SK-N-SH (cell line): ENCODE results near the gene BOK. TPM values are rescaled to one million over a fixed set of nuclear protein-coding genes. Genes with fewer than 3 reads are reported as not detected.
"Not testable (repeated sequence)": the region's sequence is repeated elsewhere in the genome, so short reads cannot be mapped to it uniquely, and the experiment has no call there.

Experiments
- CTCF ChIA-PET: fragments of 300-600, 350-600 bp; formaldehyde crosslinking; extraction: SDS; loops from one replicate; lab custom pipeline; 2021; lab: Yijun Ruan, JAX
- POLR2A ChIA-PET: fragments of 350-600 bp; sonication (Branson Sonifier 250); formaldehyde crosslinking; extraction: SDS; loops from one replicate; lab custom pipeline; 2020; ENCODE audit warnings: antibody characterized with exemption, inconsistent platforms; lab: Yijun Ruan, JAX
- DNase-seq: peaks from one replicate; pipeline ENCODE4 v3.0.0; 2012
- H2AFZ ChIP-seq: fragments of 200-600 bp; sonication (generic); 2 replicates; pipeline ENCODE4 v1.8.1; 2016; ENCODE audit warnings: antibody characterized with exemption, mild to moderate bottlenecking, low read depth
- H3F3A ChIP-seq: fragments of 200-600 bp; sonication (generic); replicated peaks from 2 replicates; pipeline ENCODE3; 2016; ENCODE audit warnings: antibody characterized with exemption, mild to moderate bottlenecking; ENCODE audit not compliant: insufficient read depth
- H3K27ac ChIP-seq, 2 experiments: fragments of 200-500 bp in 1 of 2; fragments of 200-600 bp in 1 of 2; sonication (Bioruptor generic) in 1 of 2; sonication (generic), shearing (Covaris generic) in 1 of 2; 2 replicates each; pipeline versions ENCODE4 v1.5.1 to v1.6.1; 2014 to 2016; ENCODE audit warnings: low read depth in 2 of 2, inconsistent platforms in 1 of 2, low read length in 1 of 2, mild to moderate bottlenecking in 1 of 2, mixed read lengths in 1 of 2
- H3K27me3 ChIP-seq: fragments of 200-600 bp; sonication (generic), shearing (Covaris generic); 2 replicates; pipeline ENCODE4 v1.6.1; 2016; ENCODE audit warnings: mixed run types; ENCODE audit not compliant: insufficient read depth
- H3K36me3 ChIP-seq, 2 experiments: fragments of 200-500 bp in 1 of 2; fragments of 200-600 bp in 1 of 2; sonication (Bioruptor generic) in 1 of 2; sonication (generic) in 1 of 2; replicated peaks in 1 of 2; 2 replicates each; pipeline versions ENCODE3 to v1.5.1; 2014 to 2016; ENCODE audit warnings: low read length in 1 of 2, mild to moderate bottlenecking in 1 of 2; ENCODE audit not compliant: insufficient read depth in 2 of 2, control insufficient read depth in 1 of 2
- H3K4me1 ChIP-seq, 2 experiments: fragments of 200-500 bp in 1 of 2; fragments of 200-600 bp in 1 of 2; sonication (Bioruptor generic) in 1 of 2; sonication (generic), shearing (Covaris generic) in 1 of 2; 2 replicates each; pipeline versions ENCODE4 v1.5.1 to v1.6.1; 2014 to 2016; ENCODE audit warnings: low read depth in 1 of 2, low read length in 1 of 2, mixed run types in 1 of 2; ENCODE audit not compliant: insufficient read depth in 2 of 2, control insufficient read depth in 1 of 2
- H3K4me2 ChIP-seq: fragments of 200-600 bp; sonication (generic), shearing (Covaris generic); 2 replicates; pipeline ENCODE4 v1.6.1; 2017; ENCODE audit warnings: mixed run types
- H3K4me3 ChIP-seq, 2 experiments: fragments of 200-500 bp in 1 of 2; fragments of 200-600 bp in 1 of 2; sonication (Bioruptor generic) in 1 of 2; sonication (generic), shearing (Covaris generic) in 1 of 2; 2 replicates each; pipeline versions ENCODE4 v1.5.1 to v1.8.1; 2014 to 2016; ENCODE audit warnings: low read depth in 2 of 2, inconsistent platforms in 1 of 2, low read length in 1 of 2, mild to moderate bottlenecking in 1 of 2, mixed read lengths in 1 of 2, moderate library complexity in 1 of 2
- H3K79me2 ChIP-seq: fragments of 200-600 bp; sonication (generic); 2 replicates; pipeline ENCODE4 v1.8.1; 2017; ENCODE audit warnings: mild to moderate bottlenecking; ENCODE audit not compliant: insufficient read depth
- H3K9ac ChIP-seq: fragments of 200-600 bp; sonication (generic); 2 replicates; pipeline ENCODE4 v1.6.1; 2017; ENCODE audit warnings: mixed run types
- H3K9me2 ChIP-seq: fragments of 200-600 bp; sonication (generic); 2 replicates; pipeline ENCODE4 v1.6.1; 2017; ENCODE audit warnings: mixed run types
- H3K9me3 ChIP-seq: fragments of 200-600 bp; sonication (generic); 2 replicates; pipeline ENCODE4 v1.6.1; 2017; ENCODE audit warnings: mixed run types, mild to moderate bottlenecking, moderate library complexity
- H4K20me1 ChIP-seq: fragments of 200-600 bp; sonication (generic); 2 replicates; pipeline ENCODE4 v1.6.1; 2017; ENCODE audit warnings: mild to moderate bottlenecking, mixed run types; ENCODE audit not compliant: insufficient read depth
- EP300 ChIP-seq, 2 experiments: IDR thresholded peaks; 2 replicates each; pipeline versions ENCODE4 v1.4.0 to v1.6.1; 2012; ENCODE audit warnings: borderline replicate concordance in 1 of 2, low read depth in 1 of 2, low read length in 1 of 2
- EZH2phosphoT487 ChIP-seq: fragments of 200-600 bp; sonication (generic); IDR thresholded peaks from 2 replicates; pipeline ENCODE4 v1.6.1; 2017; ENCODE audit warnings: low read depth, mixed run types, mild to moderate bottlenecking, antibody characterized with exemption, moderate library complexity, borderline replicate concordance
- FOXJ3 ChIP-seq: sonication (generic); formaldehyde crosslinking; IDR thresholded peaks from 2 replicates; pipeline ENCODE4 v1.5.1; 2020; ENCODE audit warnings: mild to moderate bottlenecking, missing genetic modification reagents
- MEF2A ChIP-seq: IDR thresholded peaks from 2 replicates; pipeline ENCODE4 v1.4.0; 2012; ENCODE audit warnings: low read depth, borderline replicate concordance
- POLR2AphosphoS5 ChIP-seq: IDR thresholded peaks from 2 replicates; pipeline ENCODE4 v1.6.1; 2012; ENCODE audit warnings: low read depth, low read length
- RXRA ChIP-seq: IDR thresholded peaks from 2 replicates; pipeline ENCODE4 v1.4.0; 2012; ENCODE audit warnings: low read depth, mild to moderate bottlenecking, borderline replicate concordance
- SIN3A ChIP-seq: IDR thresholded peaks from 2 replicates; pipeline ENCODE4 v1.6.1; 2012; ENCODE audit warnings: low read depth, mild to moderate bottlenecking, low read length, moderate library complexity, borderline replicate concordance
- SMC3 ChIP-seq: IDR thresholded peaks from 2 replicates; pipeline ENCODE4 v1.6.1; 2012; ENCODE audit warnings: low read depth, low read length, improper control_type of control experiment
- TAF1 ChIP-seq: IDR thresholded peaks from 2 replicates; pipeline ENCODE4 v1.6.1; 2012; ENCODE audit warnings: low read depth, mild to moderate bottlenecking, low read length, moderate library complexity, borderline replicate concordance
- WGBS: methylation state at CpG from one replicate; pipeline ENCODE4 v1.1.6; 2017; ENCODE audit warnings: low lambda C conversion rate; 5-methylcytosine and 5-hydroxymethylcytosine counted together
- polyA plus RNA-seq, 3 experiments: library from polyadenylated mRNA; depleted of rRNA; stranded (reverse); fragments of >200 nt; gene quantifications; 2 replicates each; pipeline ENCODE4 v1.2.3, GENCODE V29; 2012
- TF ChIP-seq, protein P1 (sequence below): IDR thresholded peaks from 2 replicates; pipeline ENCODE4 v1.6.1; 2012; ENCODE audit warnings: mild to moderate bottlenecking, low read depth, low read length, moderate library complexity
- TF ChIP-seq, protein P2 (sequence below): IDR thresholded peaks from 2 replicates; pipeline ENCODE4 v1.4.0; 2012; ENCODE audit warnings: low read depth, borderline replicate concordance
- TF ChIP-seq, protein P3 (sequence below): fragments of 200-600 bp; sonication (generic); IDR thresholded peaks from 2 replicates; pipeline ENCODE4 v1.6.1; 2017; ENCODE audit warnings: antibody characterized with exemption, mild to moderate bottlenecking, moderate library complexity

BOK gene
- polyA plus RNA-seq, 1 of the 3 experiments (the other 2 are of a cell fraction), result 1.7 TPM

DNA sequence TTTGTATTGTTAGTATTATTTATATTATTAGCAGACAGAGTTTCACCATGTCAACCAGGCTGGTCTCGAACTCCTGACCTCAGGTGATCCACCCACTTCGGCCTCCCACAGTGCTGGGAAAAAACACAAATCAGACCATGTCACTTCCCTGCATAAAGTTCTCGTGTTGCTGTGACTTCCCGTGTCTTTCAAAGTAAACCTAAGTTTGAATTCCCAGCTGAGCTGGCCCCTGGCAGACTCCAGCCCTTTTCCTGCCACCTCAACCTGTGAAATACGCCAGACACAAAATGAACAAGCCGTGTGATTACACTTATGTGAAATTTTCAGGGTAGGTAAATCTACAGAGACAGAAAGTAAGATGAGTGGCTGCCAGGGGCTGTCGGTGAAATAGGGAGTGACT, 7.9 kb downstream of the BOK start:
- Histone ChIP-seq H3K9me3 (no peaks in the 10 kb centered on the region), H3K9me2 (no peaks in the 10 kb centered on the region), H3K79me2 (no peaks in the 10 kb centered on the region), H4K20me1 (no peaks in the 10 kb centered on the region), H3K4me3 (no peak overlapping the region), H3F3A (peaks cover 2% of the 10 kb centered on the region), H3K27ac (no peak overlapping the region), H3K4me1 (peaks cover 0 to 10% of the 10 kb centered on the region in 2 experiments; a peak in 1 of 4 replicates)
- WGBS, result 95% methylated on average over 7 of the region's 7 CpGs
- POLR2A ChIA-PET, result no interaction called here
- no peak for DNase-seq
- no peak for TF ChIP-seq MEF2A
- TF ChIP-seq, protein P1, sequence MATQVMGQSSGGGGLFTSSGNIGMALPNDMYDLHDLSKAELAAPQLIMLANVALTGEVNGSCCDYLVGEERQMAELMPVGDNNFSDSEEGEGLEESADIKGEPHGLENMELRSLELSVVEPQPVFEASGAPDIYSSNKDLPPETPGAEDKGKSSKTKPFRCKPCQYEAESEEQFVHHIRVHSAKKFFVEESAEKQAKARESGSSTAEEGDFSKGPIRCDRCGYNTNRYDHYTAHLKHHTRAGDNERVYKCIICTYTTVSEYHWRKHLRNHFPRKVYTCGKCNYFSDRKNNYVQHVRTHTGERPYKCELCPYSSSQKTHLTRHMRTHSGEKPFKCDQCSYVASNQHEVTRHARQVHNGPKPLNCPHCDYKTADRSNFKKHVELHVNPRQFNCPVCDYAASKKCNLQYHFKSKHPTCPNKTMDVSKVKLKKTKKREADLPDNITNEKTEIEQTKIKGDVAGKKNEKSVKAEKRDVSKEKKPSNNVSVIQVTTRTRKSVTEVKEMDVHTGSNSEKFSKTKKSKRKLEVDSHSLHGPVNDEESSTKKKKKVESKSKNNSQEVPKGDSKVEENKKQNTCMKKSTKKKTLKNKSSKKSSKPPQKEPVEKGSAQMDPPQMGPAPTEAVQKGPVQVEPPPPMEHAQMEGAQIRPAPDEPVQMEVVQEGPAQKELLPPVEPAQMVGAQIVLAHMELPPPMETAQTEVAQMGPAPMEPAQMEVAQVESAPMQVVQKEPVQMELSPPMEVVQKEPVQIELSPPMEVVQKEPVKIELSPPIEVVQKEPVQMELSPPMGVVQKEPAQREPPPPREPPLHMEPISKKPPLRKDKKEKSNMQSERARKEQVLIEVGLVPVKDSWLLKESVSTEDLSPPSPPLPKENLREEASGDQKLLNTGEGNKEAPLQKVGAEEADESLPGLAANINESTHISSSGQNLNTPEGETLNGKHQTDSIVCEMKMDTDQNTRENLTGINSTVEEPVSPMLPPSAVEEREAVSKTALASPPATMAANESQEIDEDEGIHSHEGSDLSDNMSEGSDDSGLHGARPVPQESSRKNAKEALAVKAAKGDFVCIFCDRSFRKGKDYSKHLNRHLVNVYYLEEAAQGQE, result no peak
- no peak for TF ChIP-seq SMC3
- no peak for TF ChIP-seq RXRA
- no peak for TF ChIP-seq TAF1
- no peak for TF ChIP-seq EZH2phosphoT487
- TF ChIP-seq, protein P2, sequence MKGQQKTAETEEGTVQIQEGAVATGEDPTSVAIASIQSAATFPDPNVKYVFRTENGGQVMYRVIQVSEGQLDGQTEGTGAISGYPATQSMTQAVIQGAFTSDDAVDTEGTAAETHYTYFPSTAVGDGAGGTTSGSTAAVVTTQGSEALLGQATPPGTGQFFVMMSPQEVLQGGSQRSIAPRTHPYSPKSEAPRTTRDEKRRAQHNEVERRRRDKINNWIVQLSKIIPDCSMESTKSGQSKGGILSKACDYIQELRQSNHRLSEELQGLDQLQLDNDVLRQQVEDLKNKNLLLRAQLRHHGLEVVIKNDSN, result no peak
- no peak for TF ChIP-seq POLR2AphosphoS5
- no peak for TF ChIP-seq EP300 (IDR thresholded peaks at IDR 0.05; ENCODE audit: borderline replicate concordance in 1 of 2, low read depth in 1 of 2, low read length in 1 of 2)
- no peak for TF ChIP-seq FOXJ3 (CRISPR knock-in tag)
- no peak for TF ChIP-seq SIN3A
- TF ChIP-seq, protein P3, sequence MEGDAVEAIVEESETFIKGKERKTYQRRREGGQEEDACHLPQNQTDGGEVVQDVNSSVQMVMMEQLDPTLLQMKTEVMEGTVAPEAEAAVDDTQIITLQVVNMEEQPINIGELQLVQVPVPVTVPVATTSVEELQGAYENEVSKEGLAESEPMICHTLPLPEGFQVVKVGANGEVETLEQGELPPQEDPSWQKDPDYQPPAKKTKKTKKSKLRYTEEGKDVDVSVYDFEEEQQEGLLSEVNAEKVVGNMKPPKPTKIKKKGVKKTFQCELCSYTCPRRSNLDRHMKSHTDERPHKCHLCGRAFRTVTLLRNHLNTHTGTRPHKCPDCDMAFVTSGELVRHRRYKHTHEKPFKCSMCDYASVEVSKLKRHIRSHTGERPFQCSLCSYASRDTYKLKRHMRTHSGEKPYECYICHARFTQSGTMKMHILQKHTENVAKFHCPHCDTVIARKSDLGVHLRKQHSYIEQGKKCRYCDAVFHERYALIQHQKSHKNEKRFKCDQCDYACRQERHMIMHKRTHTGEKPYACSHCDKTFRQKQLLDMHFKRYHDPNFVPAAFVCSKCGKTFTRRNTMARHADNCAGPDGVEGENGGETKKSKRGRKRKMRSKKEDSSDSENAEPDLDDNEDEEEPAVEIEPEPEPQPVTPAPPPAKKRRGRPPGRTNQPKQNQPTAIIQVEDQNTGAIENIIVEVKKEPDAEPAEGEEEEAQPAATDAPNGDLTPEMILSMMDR, result no peak
- TF ChIP-seq, all 33 proteins: peak for 0
- Histone ChIP-seq H2AFZ (no peak overlapping the region), H3K27me3 (no peaks in the 10 kb centered on the region), H3K4me2 (no peak overlapping the region), H3K36me3 (no peaks in the 10 kb centered on the region), H3K9ac (no peak overlapping the region)
- CTCF ChIA-PET, result no interaction called here

DNA sequence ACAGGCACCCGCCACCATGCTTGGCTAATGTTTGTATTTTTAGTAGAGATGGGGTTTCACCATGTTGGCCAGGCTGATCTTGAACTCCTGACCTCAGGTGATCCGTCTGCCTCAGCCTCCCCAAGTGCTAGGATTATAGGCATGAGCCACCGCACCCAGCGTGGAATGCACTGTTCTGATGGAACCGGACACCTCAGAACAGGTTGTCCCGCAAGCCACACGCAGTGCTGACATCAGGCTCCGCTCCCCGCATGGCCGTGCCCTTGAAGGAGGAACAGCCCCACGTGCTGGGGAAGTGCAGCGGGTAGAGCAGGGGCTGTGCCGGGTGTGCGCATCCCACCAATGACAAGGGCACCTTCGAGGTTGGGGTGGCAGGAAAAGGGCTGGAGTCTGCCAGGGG, 8.7 kb downstream of the BOK start:
- 94% methylated on average over 15 of the region's 15 CpGs for WGBS
- H4K20me1 ChIP-seq, H3K4me3 ChIP-seq, H2AFZ ChIP-seq, H3K9me2 ChIP-seq, H3K9ac ChIP-seq, H3K79me2 ChIP-seq, H3K27me3 ChIP-seq, H3K4me1 ChIP-seq, POLR2A ChIA-PET, H3K4me2 ChIP-seq, H3K27ac ChIP-seq, CTCF ChIA-PET, H3K9me3 ChIP-seq, H3F3A ChIP-seq, H3K36me3 ChIP-seq, DNase-seq: not testable (repeated sequence)
